GM13977 (cell line): Measurements from ENCODE around the gene SSTR1.

ENCODE experiments used
- DNase-seq: peaks from one replicate; pipeline ENCODE4 v3.0.0; 2012; ENCODE audit warnings: low spot score
- in situ Hi-C: fragments of 300-500 bp; cut with MboI; formaldehyde crosslinking; loops from one replicate; pipeline ENCODE4 v1.12.0; 2022; ENCODE audit warnings: low sequenced_read_pairs, low pct_unique_long_range_greater_than_20kb, mixed read lengths, inconsistent platforms; ENCODE audit not compliant: unreplicated experiment
- TF ChIP-seq, protein P1 (sequence below): IDR thresholded peaks from 2 replicates; pipeline ENCODE4 v1.5.1; 2012; ENCODE audit warnings: mild to moderate bottlenecking, control low read depth; ENCODE audit not compliant: insufficient read depth; ENCODE audit errors: extremely low read depth, missing control alignments

The SSTR1 gene

DNA sequence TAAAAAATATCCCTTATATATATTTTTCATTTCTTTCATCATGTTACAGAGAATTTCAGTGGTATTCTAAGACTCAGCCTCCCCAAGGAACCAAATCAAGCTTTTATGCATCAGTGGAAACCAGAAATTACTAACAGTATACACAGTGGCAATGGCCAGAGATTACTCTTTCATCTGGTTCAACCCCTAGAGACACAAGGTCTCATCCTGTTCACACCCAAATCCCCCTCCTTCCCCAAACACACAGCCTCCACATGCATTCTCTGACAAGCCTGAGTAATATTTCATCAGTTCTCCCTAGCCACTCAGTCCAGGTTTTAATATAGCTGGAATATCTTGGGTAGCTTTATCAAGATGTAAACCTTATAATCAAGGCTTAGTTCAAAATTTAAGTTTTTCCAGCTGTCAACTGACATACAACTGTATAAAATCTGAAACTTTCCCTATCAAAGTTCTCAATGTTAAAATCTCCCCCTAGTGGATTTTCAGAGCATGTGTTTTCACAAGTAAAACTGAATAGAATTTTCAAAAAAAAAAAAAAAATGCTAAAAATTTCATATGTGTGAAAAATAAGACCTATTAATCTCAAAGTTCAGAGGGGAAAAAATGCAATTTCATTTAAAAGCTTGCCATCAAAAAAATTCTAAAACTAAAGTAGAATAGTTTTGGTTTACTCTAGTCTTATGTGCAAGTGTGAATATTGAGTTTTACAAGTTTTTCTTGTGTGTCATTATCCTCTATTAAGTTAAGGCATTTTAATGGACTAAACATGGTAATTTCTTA, 10.5 kb upstream of the SSTR1 start:
- in situ Hi-C loops, result no loop called here
- DNase-seq, result no peak
- TF ChIP-seq, protein P1, sequence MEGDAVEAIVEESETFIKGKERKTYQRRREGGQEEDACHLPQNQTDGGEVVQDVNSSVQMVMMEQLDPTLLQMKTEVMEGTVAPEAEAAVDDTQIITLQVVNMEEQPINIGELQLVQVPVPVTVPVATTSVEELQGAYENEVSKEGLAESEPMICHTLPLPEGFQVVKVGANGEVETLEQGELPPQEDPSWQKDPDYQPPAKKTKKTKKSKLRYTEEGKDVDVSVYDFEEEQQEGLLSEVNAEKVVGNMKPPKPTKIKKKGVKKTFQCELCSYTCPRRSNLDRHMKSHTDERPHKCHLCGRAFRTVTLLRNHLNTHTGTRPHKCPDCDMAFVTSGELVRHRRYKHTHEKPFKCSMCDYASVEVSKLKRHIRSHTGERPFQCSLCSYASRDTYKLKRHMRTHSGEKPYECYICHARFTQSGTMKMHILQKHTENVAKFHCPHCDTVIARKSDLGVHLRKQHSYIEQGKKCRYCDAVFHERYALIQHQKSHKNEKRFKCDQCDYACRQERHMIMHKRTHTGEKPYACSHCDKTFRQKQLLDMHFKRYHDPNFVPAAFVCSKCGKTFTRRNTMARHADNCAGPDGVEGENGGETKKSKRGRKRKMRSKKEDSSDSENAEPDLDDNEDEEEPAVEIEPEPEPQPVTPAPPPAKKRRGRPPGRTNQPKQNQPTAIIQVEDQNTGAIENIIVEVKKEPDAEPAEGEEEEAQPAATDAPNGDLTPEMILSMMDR, result no peak

DNA sequence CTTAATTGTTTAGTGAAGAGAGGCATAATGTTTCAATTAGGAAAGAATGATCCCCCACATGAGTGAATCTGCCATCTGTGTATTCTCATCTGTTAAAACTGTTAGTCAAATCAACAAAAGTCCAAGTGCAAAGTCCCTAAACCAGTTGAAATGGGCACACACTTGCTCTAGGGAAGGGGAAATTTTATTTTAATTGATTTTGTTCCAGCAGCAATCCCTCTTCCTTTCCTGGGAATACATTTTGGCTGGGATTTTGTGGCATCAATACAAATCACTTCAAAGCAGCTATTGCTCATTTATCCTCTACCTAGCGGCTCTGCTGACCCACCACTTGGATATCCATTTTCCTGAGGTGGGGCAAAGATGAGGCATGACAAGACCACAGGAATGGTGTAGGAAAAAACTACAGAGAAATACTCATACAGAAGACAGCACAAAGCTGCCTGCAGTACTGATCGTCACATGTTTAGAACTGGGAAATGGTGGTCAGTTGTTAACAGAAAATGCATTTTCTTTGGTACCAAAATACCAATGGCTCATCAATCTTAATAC, 9.8 kb upstream of the SSTR1 start:
- in situ Hi-C loops, result no loop called here
- TF ChIP-seq, protein P1, result no peak
- no peak for DNase-seq

DNA sequence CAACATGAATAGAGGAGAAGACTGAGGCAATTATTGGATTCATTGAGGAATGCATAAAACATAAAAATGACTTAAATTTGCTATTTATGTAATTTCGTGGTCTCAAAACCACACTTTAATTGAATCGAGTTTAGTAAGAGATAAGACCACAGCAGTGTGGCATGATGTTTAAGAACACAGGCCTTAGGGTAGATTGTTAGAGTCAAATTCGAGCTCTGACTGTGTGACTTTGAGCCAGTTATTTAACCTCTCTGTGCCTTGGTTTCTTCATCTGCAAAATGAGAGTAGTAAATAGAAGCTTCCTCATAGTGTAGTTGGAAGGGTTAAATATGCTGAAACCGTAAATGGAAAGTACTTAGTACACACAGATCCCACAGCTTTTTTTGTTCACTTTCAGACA, 9.3 kb upstream of the SSTR1 start:
- TF ChIP-seq, protein P1, result no peak
- DNase-seq, result no peak
- in situ Hi-C loops, result no loop called here

DNA sequence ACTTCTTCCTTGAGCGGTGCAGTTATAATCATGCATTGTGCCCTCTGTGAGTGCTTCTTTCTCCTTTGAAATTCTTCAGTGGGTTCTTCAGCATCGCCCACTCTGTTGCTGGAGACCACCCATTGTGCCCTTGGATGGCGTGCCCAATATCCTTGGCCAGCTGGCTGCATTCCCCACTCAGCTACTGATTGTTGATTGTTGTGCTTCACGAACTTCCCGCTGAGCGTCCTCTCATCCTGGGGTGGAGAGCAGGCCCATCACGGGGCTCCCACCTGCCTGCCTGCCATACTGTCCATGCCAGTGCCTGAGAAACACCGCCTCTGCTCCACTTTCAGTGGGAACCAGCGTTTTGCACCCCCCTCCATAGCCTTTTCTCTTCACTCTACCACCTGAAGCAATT, 8.6 kb upstream of the SSTR1 start:
- in situ Hi-C loops, result no loop called here
- DNase-seq, result no peak
- TF ChIP-seq, protein P1, result no peak

DNA sequence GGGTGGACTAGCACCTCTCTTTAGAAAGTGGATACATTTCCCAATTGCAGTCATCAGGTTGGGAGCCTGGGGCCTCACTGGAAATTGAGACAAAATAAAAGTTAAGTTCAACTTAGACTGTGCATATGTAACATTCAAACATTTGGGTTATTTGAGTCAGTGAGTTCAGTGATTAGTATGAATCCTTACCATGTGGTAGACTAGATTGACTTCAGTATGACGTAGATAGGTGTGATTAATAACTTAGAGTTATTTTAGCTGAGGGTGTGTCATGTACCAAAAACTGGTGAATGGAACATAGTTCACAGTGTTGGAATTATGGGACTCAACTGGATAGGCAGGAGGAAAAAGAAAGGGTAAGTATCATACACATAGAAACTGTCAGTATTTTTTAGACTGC, 8.0 kb upstream of the SSTR1 start:
- in situ Hi-C loops, result no loop called here
- no peak for DNase-seq
- TF ChIP-seq, protein P1, result no peak

DNA sequence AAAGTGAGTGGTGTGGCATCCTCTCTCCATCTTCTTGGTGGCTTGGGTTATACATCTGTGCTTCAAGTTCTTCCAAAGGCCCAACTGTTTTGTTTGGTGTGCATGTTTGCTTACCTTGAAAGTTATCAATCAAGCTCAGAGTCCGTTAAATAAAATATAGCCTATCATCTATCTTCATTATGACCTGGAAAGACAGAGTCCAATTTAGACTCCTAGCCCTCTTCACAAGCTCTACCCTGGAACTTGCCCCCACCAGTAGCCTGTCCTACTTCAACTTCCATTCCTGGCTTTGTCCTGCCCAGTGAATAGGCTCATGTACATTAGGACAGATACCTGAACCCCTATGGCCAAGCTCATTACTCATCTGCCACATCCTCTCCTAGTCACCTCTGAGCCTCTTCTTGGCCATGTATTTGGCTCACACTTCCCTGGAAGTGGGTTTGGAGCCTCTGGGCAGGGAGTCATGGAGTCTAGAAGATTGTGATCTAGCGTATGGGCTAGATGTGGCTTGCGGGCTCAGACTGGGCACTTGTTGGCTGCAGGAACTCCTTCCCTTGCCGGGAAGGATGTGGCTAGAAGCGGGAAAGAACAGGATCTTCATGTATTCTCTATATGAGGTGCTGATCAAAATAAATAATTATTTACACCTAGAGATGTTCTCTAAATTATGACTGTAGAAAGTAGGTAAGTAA, 6.4 kb upstream of the SSTR1 start:
- in situ Hi-C loops, result no loop called here
- DNase-seq, result no peak
- TF ChIP-seq, protein P1, result no peak
